LNCaP clone FGC (cell line): ENCODE measurements around the gene FHL1.

Source experiments
- DNase-seq: peaks from one replicate; pipeline ENCODE4 v3.0.0-alpha.2; 2011; ENCODE audit warnings: low read depth
- H3K4me3 ChIP-seq: 2 replicates; pipeline ENCODE4 v1.5.1; 2011; ENCODE audit warnings: mild to moderate bottlenecking, low read depth, low read length, control low read depth
- CTCF ChIP-seq: IDR thresholded peaks from 2 replicates; pipeline ENCODE4 v1.5.1; 2012; ENCODE audit warnings: mild to moderate bottlenecking; ENCODE audit not compliant: control insufficient read depth, insufficient read depth; ENCODE audit errors: extremely low read depth

FHL1 gene

GRCh38 chrX:136128743-136129142 lies 18.6 kb upstream of the FHL1 start:
- TF ChIP-seq CTCF = no peak
- DNase-seq = no peak

GRCh38 chrX:136130931-136131833 lies 16.2 kb upstream of the FHL1 start:
- no peak for DNase-seq
- TF ChIP-seq CTCF = no peak
- H3K4me3 ChIP-seq = no peak overlapping the region

More at GRCh38 chrX:136128743-136129142, 18.6 kb upstream of the FHL1 start:
- H3K4me3 ChIP-seq = no peak overlapping the region

- H3K4me3 ChIP-seq = no peak overlapping the region
- TF ChIP-seq CTCF = no peak
- DNase-seq = no peak
Measured at GRCh38 chrX:136138939-136139338, 8.4 kb upstream of the FHL1 start.

GRCh38 chrX:136141569-136141968 lies 5.8 kb upstream of the FHL1 start:
- TF ChIP-seq CTCF = no peak
- no peak for DNase-seq
- no peak overlapping the region for H3K4me3 ChIP-seq

- no peak overlapping the region for H3K4me3 ChIP-seq
- no peak for TF ChIP-seq CTCF
- no peak for DNase-seq
Measured at GRCh38 chrX:136142592-136142991, 4.7 kb upstream of the FHL1 start.

- no peak for DNase-seq
- no peak overlapping the region for H3K4me3 ChIP-seq
- no peak for TF ChIP-seq CTCF
Measured at GRCh38 chrX:136143711-136144110, 3.6 kb upstream of the FHL1 start.
